Measurements from ENCODE around the gene SLC12A9. TPM values are rescaled to one million over a fixed set of nuclear protein-coding genes. Genes with fewer than 3 reads are reported as not detected.

Gene SLC12A9
- total RNA-seq, 3 donors from 2014 or later: 22.9 to 31.7 (median 29.6) TPM

GRCh38 chr7:100819586-100819985 is 32.9 kb upstream of the SLC12A9 start:
- DNase-seq: no peak
- ATAC-seq: no peak
- Mint-ChIP-seq H3K4me3 (no peak overlapping the region), H3K9me3 (no peaks in the 10 kb centered on the region), H3K4me1 (ENCODE audit: low read depth) (no peaks in the 10 kb centered on the region), H3K36me3 (ENCODE audit: insufficient read depth) (no peaks in the 10 kb centered on the region), H3K27me3 (ENCODE audit: low read depth) (peaks cover 9% of the 10 kb centered on the region)

GRCh38 chr7:100822236-100823139 is 30.0 kb upstream of the SLC12A9 start:
- H3K4me3 Mint-ChIP-seq: no peak overlapping the region

DNA sequence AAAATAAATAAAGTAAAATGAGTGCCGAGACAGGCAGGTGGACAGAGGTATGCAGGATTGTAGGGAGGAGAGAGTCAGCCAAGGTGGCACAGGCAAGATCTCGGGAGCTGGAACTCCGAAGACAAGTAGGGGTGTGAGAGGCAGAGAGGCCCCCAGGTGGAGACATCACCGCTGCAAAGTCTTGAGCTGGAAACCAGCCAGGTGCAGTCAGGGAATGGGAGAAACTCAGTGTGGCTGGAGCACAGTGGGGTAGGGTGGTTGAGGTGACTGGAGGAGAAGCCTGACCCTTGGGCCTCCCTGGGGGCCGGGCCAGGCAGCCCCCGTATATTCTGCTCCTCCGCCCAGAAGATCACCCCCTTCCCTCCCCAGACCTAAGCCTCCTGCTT is 29.4 kb upstream of the SLC12A9 start:
- no peaks in the 10 kb centered on the region for H3K9me3 Mint-ChIP-seq
- H3K36me3 Mint-ChIP-seq (ENCODE audit: insufficient read depth): no peaks in the 10 kb centered on the region

More at GRCh38 chr7:100822236-100823139, 30.0 kb upstream of the SLC12A9 start:
- ATAC-seq: no peak
- Mint-ChIP-seq H3K27me3 (ENCODE audit: low read depth) (peaks cover 27% of the 10 kb centered on the region), H3K9me3 (no peaks in the 10 kb centered on the region), H3K36me3 (ENCODE audit: insufficient read depth) (no peaks in the 10 kb centered on the region), H3K4me1 (ENCODE audit: low read depth) (peaks cover 8% of the 10 kb centered on the region)
- no peak for DNase-seq

GRCh38 chr7:100823534-100823933 is 29.0 kb upstream of the SLC12A9 start:
- peaks cover 15% of the 10 kb centered on the region for H3K4me1 Mint-ChIP-seq (ENCODE audit: low read depth)
- no peaks in the 10 kb centered on the region for H3K36me3 Mint-ChIP-seq (ENCODE audit: insufficient read depth)
- no peak overlapping the region for H3K4me3 Mint-ChIP-seq
- no peaks in the 10 kb centered on the region for H3K9me3 Mint-ChIP-seq
- ATAC-seq (no peak), DNase-seq (no peak)
- peaks cover 34% of the 10 kb centered on the region for H3K27me3 Mint-ChIP-seq (ENCODE audit: low read depth)

More for the DNA sequence above, 29.4 kb upstream of the SLC12A9 start:
- H3K4me3 Mint-ChIP-seq: no peak overlapping the region
- ATAC-seq (no peak), DNase-seq (no peak)
- peaks cover 32% of the 10 kb centered on the region for H3K27me3 Mint-ChIP-seq (ENCODE audit: low read depth)
- H3K4me1 Mint-ChIP-seq (ENCODE audit: low read depth): peaks cover 13% of the 10 kb centered on the region

- DNase-seq (no peak), ATAC-seq (no peak)
- H3K4me1 Mint-ChIP-seq (ENCODE audit: low read depth): peaks cover 17% of the 10 kb centered on the region
- H3K27me3 Mint-ChIP-seq (ENCODE audit: low read depth): peaks cover 41% of the 10 kb centered on the region
- no peaks in the 10 kb centered on the region for H3K36me3 Mint-ChIP-seq (ENCODE audit: insufficient read depth)
- no peak overlapping the region for H3K4me3 Mint-ChIP-seq
- H3K9me3 Mint-ChIP-seq: no peaks in the 10 kb centered on the region
These were observed 27.9 kb upstream of the SLC12A9 start for GRCh38 chr7:100824499-100825214.

GRCh38 chr7:100825215-100825671 is 27.3 kb upstream of the SLC12A9 start:
- Mint-ChIP-seq H3K4me3 (no peak overlapping the region), H3K4me1 (ENCODE audit: low read depth) (peaks cover 17% of the 10 kb centered on the region), H3K9me3 (no peaks in the 10 kb centered on the region), H3K27me3 (ENCODE audit: low read depth) (peaks cover 41% of the 10 kb centered on the region), H3K36me3 (ENCODE audit: insufficient read depth) (no peaks in the 10 kb centered on the region)
- ATAC-seq (no peak), DNase-seq (no peak)

DNA sequence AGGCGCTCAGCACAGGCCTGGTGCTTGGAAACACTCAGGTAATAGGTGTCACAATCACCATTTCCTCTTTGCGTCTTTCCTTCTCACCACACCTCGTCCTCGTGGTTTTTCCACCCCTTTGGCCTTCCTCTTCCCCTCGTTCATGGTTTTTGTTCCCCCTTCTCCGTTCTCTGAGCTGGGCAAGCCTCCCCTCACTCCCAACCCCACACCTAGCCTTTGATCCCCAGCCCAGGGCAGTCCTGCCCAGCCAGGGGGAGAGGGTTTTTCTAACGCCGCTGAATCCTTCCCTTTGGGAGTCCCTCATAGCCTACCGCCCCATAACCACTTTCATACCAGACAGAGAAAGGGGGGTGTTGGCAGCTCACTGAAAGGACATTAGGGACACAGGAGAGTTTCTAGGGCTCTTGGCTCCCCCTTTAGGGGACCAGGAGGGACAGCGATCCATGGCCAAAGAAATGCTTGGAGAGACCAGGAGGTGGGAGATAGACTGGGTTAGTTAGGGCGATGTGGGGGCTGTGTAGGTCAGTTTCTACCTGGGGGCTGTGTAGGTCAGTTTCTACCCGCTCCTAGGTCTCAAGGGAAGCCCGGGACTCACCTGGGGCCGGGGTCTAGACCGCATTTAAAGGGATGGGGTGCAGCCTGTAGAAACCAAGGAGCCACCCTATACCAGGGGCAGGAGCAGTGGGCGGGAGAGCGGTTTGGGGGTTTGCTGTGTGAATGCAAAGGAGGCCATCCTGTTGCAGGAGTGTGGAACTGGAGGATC is 26.6 kb upstream of the SLC12A9 start:
- DNase-seq (no peak), ATAC-seq (no peak)
- H3K4me3 Mint-ChIP-seq: peak overlapping the region; percentile 63
- peaks cover 43% of the 10 kb centered on the region for H3K27me3 Mint-ChIP-seq (ENCODE audit: low read depth)
- no peaks in the 10 kb centered on the region for H3K36me3 Mint-ChIP-seq (ENCODE audit: insufficient read depth)
- H3K4me1 Mint-ChIP-seq (ENCODE audit: low read depth): peaks cover 17% of the 10 kb centered on the region
- no peaks in the 10 kb centered on the region for H3K9me3 Mint-ChIP-seq

- ATAC-seq: peak; percentile 65 to 72
- Mint-ChIP-seq H3K36me3 (ENCODE audit: insufficient read depth) (no peaks in the 10 kb centered on the region), H3K4me1 (ENCODE audit: low read depth) (peaks cover 17% of the 10 kb centered on the region), H3K4me3 (peak overlapping the region; percentile 63), H3K27me3 (ENCODE audit: low read depth) (peaks cover 43% of the 10 kb centered on the region), H3K9me3 (no peaks in the 10 kb centered on the region)
- DNase-seq: no peak
These were observed 25.8 kb upstream of the SLC12A9 start for GRCh38 chr7:100826514-100827329.

DNA sequence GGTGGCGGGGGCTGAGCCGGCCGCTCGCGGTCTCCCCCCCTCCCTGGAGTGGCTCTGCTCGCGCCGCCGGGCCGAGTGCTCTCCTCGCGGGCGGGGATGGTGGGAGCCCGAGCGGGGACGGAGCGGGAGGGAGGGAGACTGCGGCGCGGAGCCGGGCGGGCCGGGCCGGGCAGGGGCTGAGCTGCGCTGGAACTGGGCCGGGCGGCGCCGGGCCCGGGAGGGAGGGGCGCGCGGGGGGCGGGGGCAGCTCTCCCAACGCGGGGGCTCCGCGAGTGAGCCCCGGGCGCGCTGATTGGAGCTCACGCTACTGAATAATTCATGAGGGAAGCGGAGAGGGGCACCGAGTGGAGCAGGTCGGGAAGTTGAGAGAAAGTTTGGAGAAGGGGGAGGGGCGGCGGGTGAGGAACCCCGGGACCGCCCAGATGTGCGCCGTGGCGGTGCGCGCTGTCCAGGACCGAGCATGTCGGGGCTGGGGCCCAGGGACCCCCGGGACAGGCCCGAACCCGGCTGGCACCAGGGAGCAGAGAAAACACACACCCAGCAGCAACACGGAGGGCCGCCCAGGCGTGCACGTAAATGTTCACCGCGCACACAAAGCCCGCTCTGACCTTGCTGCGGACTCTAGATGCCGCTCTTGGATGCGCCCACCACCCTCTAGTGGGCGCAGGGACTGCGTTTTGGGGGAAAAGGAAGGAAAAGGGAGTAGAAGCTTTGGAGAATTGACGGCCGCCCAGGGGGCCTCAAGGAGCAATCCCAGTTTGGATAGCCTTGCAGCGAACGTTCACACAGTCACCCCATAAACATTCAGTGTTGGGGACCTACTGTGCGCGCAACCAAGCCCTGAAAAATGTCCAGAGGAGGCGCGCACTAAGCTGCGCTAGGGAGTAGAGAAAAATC is 24.9 kb upstream of the SLC12A9 start, which contains the start of gene EPHB4:
Gene EPHB4 (minus strand): TSS at position 194 of the 897 bp plus-strand sequence. CDS start 493 bp downstream, outside the sequence.
- Mint-ChIP-seq H3K36me3 (ENCODE audit: insufficient read depth) (no peaks in the 10 kb centered on the region), H3K4me3 (peak within 1 kb of the TSS; percentile 63), H3K27me3 (ENCODE audit: low read depth) (peaks cover 43% of the 10 kb centered on the region), H3K9me3 (no peaks in the 10 kb centered on the region), H3K4me1 (ENCODE audit: low read depth) (peaks cover 17% of the 10 kb centered on the region)
- DNase-seq: no peak
- peak; percentile 65 to 68 for ATAC-seq

- Mint-ChIP-seq H3K4me1 (ENCODE audit: low read depth) (peaks cover 17% of the 10 kb centered on the region), H3K36me3 (ENCODE audit: insufficient read depth) (no peaks in the 10 kb centered on the region), H3K27me3 (ENCODE audit: low read depth) (peaks cover 37% of the 10 kb centered on the region), H3K9me3 (no peaks in the 10 kb centered on the region), H3K4me3 (no peak overlapping the region)
- no peak for DNase-seq
- ATAC-seq: no peak
These were observed 23.3 kb upstream of the SLC12A9 start for GRCh38 chr7:100829150-100829716.

DNA sequence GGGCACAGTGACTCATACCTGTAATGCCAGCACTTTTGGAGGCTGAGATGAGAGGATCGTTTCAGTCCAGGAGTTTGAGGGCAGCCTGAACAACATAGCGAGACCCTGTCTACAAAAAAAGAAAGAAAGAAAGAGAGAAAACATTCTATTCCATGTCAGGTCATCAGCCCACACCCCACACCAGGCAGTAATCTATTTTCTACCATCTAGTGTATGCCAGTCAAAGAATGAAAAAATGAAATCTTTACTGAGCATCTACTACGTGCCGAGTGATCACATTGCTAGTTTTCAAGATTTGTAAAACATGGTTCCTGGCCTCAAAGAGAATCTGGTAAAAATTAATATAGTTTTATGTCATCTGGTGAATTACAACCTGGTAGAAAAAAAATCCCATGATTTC is 22.1 kb upstream of the SLC12A9 start:
- DNase-seq (no peak), ATAC-seq (no peak)
- no peaks in the 10 kb centered on the region for H3K36me3 Mint-ChIP-seq (ENCODE audit: insufficient read depth)
- H3K9me3 Mint-ChIP-seq: no peaks in the 10 kb centered on the region
- peaks cover 17% of the 10 kb centered on the region for H3K4me1 Mint-ChIP-seq (ENCODE audit: low read depth)
- no peak overlapping the region for H3K4me3 Mint-ChIP-seq
- peaks cover 30% of the 10 kb centered on the region for H3K27me3 Mint-ChIP-seq (ENCODE audit: low read depth)

DNA sequence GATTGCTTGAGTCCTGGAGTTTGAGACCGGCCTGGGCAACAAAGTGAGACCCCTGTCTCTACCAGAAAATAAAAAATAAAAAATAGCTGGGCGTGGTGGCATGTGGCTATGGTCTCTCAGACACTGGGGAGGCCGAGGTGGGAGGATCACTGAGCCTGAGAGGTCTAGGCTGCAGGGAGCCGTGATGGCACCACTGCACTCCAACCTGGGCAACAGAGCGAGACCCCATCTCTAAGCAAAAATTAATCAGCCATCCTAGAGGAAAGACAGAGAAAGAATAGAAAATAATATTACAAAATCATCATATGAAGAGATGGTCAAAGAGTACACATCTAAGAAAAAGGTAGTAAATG is 20.3 kb upstream of the SLC12A9 start:
- Mint-ChIP-seq H3K4me3 (no peak overlapping the region), H3K9me3 (no peaks in the 10 kb centered on the region), H3K4me1 (ENCODE audit: low read depth) (peaks cover 19% of the 10 kb centered on the region), H3K36me3 (ENCODE audit: insufficient read depth) (no peaks in the 10 kb centered on the region), H3K27me3 (ENCODE audit: low read depth) (peaks cover 16% of the 10 kb centered on the region)
- no peak for ATAC-seq
- no peak for DNase-seq
